Keratinocyte (primary cell): ENCODE measurements around the gene RABL3.

Experiments used
- CTCF ChIP-seq, 3 experiments: IDR thresholded peaks in 1 of 3; conservative IDR thresholded peaks in 1 of 3; optimal IDR thresholded peaks in 1 of 3; 2 replicates in 2 of 3; 3 replicates in 1 of 3; pipeline versions ENCODE3 to v1.5.1; 2011; ENCODE audit warnings: low read length in 3 of 3, mild to moderate bottlenecking in 3 of 3, moderate library complexity in 2 of 3, control low read depth in 1 of 3, inconsistent platforms in 1 of 3; ENCODE audit not compliant: insufficient read depth in 2 of 3; ENCODE audit errors: extremely low read depth in 1 of 3
- EZH2 ChIP-seq: IDR thresholded peaks from one replicate; pipeline ENCODE4 v1.6.1; 2012; ENCODE audit warnings: inconsistent platforms, mild to moderate bottlenecking, low read length, moderate library complexity

GRCh38 chr3:120642368-120642948 is 99.9 kb downstream of the RABL3 start:
- TF ChIP-seq CTCF (optimal IDR thresholded peaks at IDR 0.05 in 1 of 3, IDR thresholded peaks at IDR 0.05 in 1 of 3, conservative IDR thresholded peaks at IDR 0.05 in 1 of 3; ENCODE audit: extremely low read depth in 1 of 3, insufficient read depth in 2 of 3, low read length in 3 of 3) (no peak), EZH2 (no peak)
